ENCODE results near the gene TMEM182.
A peak's percentile ranks its signal among the peaks of the same experiment; 100 is the strongest.

The TMEM182 gene

DNA sequence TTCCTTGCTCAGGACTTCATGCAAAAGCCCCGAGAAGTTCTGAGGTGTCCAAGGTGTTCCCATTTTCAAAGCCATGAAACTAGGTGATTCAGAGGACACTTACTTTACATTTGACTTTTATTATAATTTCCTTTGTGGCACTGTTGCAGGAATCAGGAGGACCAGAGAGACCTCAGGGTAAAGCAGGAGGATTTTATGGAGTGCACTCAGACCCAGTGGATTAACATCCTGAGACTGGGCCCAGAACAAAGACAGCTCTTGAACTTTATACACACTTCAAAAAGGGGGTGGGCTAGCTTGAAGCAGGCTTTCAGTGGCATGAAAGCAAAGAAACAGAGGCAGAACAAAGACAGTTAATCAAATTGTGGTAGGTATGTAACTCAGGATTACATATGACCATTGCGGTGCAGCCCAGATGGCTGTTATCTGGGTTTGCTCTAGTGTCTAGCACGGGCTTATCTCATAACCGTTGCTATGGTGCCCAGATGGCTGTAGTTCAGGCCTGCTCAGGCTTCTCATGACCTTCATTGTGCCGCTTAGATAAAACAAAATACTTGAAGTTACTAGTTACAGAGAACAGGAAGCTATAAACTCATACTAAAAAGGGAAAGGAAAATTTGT lies 39.4 kb downstream of the TMEM182 start:
- DNase-seq (ENCODE audit: low read depth in 2 of 3, low spot score in 2 of 3), result no peak

DNA sequence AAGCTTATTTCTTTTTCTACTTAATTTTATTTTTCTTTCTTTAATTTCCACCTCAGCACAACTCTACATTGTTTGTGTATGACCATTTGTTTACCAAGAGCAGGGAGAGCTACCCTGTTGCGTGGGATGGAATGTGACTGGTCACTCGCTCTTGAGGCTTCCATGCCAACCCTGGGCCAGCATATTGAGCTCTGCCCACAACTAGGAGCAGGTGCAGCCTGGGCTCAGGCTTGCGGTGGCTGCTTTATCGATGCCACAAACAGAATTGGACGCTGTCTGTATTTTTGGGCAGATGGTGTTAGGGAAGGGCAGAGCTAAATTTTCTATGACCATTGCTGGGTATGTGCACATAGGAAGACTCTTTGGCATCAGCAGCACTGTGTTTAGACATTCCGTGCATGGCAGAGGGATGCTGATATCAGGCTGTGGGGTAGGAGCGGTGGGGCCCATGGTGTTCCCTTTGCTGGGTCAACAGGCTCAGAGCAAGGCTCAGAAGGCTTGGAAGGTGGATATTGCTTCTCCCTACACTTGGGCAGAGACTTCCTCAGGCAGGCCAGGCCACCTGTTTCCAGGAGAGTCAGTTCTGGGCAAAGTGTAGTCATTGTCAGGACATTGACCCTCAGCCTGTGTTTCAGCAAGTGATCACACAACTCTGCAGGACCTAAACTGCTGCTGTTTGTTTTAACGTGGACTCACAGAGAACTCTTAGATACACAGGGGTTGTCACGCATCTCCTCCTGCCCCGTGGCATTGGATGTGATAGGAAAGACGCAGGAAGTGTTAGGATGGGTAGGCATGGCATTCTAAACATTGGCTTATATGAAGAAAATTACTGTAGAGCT lies 40.2 kb downstream of the TMEM182 start:
- DNase-seq (ENCODE audit: low read depth in 2 of 3, low spot score in 2 of 3), result no peak

DNA sequence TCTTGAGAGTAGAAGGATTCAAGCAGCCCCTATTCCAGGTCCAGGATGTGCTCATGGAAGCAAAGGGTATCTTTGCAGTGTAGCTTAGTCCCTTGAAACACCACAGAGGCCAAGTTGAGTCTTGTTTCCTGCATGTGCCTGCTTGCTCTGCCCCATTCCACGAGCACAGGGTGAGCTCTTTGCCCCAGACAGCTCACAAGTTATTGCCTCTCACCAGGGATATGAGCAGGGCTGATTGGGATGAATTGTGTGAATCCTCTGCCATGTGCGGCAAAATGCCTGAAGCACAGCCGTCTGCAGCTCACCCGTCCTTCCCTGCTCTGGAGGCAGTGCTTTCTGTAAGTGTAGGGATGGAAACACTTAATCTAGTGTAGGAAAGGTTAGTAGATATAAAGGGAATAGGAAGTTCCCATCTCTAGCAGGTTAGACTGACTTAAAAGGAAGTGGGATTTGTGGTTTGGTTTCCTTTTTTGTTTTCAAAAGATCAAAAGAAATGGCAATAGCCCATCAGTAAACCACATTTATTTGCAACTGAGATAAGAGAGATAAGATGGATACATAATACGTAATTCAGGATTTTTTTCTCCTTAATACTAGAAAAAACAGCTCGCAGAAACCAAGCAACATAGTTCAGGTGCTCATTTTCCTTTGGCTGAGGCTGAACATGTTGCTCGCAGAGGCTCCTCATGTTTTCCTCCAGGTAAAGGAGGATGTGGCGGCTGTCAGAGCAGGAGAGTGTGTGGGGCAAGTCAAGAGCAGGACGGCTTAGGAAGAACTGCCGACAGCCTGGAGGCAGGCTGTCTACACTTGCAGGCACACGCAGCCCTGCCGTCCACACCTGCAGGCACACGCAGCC lies 41.4 kb downstream of the TMEM182 start:
- no peak for DNase-seq (ENCODE audit: low read depth in 2 of 3, low spot score in 2 of 3)

DNA sequence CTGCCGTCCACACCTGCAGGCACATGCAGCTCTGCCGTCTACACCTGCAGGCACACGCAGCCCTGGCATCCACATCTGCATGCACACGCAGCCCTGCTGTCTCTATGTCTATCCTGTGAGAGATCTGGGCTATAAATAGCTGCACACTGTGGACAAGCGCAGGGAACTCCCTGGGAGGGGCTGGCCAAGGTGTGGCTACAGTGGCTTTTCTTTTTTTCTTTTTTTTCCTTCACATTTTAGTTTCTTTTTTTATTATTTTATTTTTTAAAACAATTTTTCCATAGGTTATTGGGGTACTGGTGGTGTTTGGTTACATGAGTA lies 42.0 kb downstream of the TMEM182 start:
- DNase-seq (ENCODE audit: low read depth in 2 of 3, low spot score in 2 of 3), result no peak

DNA sequence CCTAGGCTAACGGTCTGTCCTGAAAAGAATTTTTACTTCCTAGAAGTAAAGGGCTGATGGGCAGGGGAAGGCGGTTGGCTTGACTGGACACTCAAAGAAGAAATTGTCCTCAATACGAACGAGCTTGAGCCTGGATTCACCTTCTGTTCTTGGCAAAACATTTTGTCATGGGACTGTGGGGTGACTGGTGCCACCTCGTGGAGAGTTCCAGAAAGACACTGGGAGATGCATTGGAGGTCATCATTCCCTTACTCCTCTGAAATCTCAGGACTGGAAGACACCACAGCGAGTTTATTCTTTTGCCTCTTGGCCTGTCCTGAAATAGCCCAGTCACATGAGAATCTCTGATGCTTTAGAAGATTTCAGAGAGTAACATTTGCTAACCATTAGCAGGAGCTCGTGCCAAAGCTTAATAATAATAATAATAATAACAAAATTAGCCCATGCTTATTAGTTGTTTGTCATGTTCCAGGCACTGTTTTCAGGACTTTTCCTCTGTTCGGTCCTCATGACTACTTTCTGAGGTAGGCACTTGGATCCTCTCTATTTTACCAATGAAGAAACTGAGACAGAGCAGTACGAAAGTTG lies 44.5 kb downstream of the TMEM182 start:
- peak in 1 of 3 experiments; percentile 6 for DNase-seq (ENCODE audit: low read depth in 2 of 3, low spot score in 2 of 3)

DNA sequence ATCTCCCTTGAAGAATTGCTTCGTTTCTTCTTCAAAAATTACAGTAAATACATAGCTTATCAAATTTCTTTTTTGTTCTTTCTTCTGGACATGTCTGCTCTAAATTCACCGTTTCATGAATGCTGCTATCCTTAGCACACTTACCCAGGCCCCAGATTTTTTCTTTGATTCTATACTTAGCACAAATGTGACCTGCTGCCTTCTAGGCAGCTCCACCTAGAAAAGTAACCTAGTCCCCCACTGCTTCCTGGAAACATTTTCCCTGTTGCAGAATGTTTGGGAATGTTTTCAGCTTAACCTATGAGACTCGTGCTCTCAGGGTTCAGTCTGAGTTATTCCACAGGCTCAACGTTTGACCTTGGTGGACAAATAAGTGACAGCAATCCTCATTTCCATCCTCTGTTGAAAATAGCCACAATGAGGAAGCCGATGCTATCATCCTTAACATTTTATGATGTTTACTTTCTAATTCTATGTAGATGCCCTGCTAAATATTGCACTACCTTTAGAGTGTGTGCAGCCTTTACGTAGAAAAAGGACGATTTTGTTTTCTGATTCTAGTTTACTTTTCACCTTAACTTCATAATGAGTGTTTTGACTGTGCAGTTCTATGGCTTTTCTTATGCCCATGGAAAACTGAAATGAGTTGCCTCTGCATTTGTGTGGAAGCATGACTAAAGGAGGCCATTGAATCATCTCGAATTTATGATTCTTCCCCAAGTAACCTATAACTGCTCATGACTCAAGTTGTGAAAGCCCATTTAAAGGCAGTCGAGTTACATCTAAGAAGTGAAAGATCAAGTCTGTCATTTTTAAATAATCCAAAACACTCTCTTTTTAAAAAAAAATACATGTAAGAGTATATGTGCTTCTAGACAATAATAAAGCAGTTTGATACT lies 47.7 kb downstream of the TMEM182 start:
- no peak for DNase-seq (ENCODE audit: low read depth in 2 of 3, low spot score in 2 of 3)

DNA sequence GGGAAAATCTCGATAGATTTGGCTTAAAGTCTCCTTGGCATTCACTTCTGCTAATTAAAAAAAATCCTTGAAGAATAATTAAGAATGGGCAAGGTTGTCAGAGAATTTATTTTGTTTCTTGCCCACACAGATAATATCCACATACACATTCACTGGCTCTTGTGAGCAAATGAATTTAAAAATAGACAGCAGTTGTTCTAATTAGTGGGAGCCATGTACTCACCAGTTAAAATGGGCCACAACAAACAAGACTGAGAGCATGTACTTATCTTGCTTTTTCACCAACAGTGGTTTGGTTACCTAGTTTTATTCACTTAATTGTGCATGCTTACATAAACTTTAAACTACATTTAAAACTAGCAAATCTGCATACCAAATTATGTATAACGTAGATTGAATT lies 53.5 kb downstream of the TMEM182 start:
- DNase-seq (ENCODE audit: low read depth in 2 of 3, low spot score in 2 of 3), result no peak

DNA sequence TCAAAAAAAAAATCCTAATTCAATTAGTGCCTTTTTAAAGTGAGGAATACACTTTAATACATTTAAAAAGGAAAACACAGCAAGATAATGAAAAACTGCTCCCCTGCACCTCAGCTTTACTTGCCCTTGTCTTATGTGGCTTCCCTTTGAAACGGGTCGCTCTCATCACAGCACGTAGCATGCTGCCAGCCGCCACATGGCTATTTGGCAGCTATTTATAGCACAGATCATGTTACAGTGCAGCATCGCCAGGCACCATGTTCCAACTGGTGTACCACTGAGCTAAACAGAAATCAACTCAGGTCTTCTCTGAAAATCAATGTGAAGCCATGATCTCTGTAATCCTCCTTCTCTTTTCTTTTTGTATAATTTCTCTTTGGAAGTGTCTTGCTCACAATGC lies 65.1 kb downstream of the TMEM182 start:
- no peak for DNase-seq (ENCODE audit: low read depth in 2 of 3, low spot score in 2 of 3)

DNA sequence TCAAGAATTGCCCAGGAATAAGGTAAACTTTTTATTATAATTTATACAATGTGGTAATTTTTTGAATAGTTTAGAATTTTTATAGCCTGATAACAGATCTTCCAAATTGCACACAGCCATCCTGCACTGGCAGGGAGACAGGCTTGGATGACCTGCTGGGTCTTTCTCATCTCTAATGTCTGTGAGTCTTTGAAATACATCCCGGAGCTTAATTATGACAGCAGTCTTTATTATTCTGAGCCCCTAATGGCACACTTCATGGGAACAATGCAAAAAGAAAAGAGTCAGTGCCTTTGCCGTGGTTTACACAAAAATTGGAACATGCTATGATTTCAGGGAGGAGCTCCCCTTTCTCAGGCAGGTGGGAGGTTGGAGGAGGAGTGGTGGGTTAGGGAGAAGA lies 71.0 kb downstream of the TMEM182 start:
- no peak for DNase-seq (ENCODE audit: low read depth in 2 of 3, low spot score in 2 of 3)

DNA sequence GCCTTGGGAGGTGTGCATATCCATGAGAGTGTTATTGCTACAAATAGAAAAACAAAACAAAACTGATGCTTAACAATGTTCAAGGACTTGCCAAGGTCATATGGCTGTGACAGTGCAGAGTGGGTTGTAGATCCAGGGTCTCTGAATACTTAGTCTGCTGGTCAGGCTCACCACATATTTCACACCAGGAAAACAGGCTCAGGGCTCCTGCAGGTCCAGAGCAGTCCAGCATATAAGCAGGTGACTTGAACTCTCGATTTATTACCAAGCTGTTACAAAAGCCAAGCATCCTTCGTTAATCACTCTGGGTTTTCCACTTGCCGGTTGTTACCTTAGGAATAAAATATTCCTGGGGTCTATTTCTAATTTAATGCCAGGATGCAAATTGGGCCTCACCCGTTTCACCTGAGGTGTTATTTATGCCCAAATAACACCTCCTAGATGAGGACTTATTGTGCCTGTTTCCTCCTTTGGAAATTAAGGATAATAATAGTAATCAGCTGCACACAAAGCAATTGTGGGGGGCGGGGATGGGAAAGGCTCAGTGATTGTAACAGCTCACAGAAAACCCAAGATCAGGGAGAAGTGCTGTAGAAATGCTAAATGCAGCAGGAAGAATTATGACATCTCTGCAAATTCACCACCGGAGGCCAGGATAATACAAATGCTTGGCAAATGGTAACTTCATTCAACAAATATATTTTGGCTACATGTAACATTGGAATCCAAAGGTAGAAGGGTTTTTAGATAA lies 72.9 kb downstream of the TMEM182 start:
- DNase-seq (ENCODE audit: low read depth in 2 of 3, low spot score in 2 of 3), result no peak

DNA sequence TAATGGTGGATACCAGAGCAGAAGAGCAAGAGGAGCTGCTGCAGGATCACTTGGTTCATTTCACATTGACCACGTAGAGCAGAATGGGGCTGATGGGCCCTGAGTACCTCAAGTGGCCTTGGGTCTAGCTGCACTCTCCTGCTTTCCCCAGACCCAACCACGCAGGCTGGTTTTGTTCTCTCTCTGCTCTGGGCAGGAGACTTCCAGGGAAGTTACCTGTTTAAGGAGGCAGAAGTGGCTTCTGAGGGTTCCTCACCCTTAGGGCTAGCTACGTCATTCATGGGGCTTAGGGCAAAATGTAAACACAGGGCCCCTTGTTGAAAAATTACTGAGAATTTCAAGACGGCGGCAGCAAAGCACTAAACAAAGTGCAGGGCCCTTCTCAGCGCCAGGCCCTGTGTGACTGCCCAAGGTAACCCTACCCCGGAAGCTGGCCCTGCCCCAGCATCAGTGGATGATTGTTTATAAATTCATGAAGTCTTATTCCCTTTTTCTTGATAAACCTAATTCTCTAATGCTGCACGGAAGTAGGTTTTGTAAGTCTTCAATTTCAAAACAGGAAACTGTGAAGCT lies 75.9 kb downstream of the TMEM182 start:
- no peak for DNase-seq (ENCODE audit: low read depth in 2 of 3, low spot score in 2 of 3)

DNA sequence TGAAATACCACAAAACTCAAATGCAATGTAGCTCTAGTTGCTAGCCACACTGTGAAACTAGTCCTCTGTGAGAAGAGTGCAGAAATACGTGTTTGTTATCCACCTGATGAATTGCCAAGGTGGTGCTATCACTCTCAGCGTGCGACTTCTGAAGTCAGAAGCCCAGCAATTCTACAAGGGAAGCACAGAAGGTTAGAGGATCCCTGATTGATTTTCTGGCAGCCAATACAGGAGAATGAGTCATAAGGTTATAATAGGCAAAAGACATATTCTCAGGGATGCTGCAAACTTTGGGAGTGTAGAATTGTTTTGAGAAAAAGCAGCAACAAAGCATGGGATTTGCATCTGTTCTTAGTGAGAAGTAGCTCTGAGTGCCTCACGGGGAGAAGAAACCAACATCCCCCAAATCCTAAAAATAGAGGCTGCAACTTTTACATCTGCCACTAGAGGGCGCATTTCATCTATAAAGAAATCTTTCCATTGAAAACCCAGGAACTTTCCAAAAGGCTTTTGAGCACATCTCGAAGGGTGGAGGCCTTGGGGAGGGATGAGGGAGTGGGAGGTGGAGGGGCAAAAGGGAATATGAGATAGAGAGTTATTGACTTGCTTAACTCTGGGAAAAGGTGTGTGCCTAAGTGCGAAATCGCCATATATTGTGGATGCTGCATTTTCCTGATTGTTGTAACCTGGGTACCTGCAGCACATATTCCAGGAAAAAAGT lies 78.0 kb downstream of the TMEM182 start:
- peak in 1 of 3 experiments; percentile 9 for DNase-seq (ENCODE audit: low read depth in 2 of 3, low spot score in 2 of 3)

DNA sequence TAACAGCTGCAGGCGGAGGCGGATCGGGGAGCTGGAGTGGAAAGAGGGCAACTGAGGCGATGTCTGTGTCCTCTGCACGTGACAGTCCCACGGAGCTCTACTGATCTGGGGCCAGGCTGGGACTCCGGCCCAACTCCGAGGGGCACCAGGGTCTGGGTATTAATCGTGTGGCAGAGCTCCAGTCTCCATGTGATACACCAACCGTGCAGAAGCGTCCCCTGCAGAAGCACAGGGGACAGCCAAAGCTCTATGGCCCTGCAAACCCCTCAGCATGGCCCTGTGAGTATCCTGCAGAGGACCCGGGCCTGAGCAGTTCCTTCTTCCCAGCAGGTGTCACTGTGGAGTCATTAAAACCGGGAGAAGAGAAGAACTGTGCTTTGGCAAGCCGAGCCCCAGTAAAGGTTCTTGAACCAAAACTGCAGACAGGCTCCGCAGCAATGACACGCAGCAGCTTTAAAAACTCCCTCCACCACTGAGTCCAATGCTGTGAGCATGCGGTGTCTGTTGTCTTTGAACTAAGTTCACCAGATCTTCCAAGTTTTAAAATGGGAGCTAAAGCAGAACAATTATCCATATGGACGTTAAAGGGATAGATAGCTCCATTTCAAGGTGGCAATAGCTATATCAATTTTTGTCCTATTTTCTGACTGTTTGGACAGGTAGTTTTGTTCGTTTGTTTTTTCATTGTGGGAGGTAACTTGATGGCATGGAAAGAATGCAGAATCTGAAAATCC lies 79.4 kb downstream of the TMEM182 start:
- peak in 1 of 3 experiments; percentile 9 for DNase-seq (ENCODE audit: low read depth in 2 of 3, low spot score in 2 of 3)

DNA sequence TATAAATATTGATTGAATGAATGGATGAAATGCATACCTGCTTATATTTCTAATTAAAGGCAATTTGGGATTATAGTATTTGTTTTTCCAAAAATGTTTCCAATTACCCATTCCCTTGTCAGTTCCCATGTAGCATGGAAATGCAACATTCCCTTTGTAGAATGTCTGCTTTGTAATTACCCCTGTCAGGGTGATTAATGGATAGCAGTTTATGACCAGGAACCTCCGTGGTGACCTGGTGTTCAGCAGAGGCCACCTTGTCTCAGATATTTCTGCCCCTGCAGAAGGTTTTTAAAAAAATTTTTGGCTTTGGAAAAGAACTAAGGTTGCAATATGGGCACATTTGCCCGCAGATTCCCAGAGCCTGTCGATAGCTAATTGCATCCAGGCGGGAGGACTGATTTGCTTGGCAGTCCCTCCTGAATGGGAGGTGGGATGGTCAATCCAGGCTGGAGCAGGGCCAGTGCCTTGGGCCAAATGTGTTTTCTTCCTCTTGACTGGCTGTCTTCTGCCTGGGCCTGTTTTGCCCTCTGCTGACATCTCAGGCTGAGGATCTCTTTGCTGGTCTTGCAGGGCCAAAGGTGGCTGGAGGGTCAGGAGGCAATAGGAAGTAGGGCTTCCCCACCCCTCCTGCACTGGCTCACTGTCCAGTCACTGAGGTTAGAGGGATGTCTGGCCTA lies 82.1 kb downstream of the TMEM182 start:
- DNase-seq (ENCODE audit: low read depth in 2 of 3, low spot score in 2 of 3), result no peak

DNA sequence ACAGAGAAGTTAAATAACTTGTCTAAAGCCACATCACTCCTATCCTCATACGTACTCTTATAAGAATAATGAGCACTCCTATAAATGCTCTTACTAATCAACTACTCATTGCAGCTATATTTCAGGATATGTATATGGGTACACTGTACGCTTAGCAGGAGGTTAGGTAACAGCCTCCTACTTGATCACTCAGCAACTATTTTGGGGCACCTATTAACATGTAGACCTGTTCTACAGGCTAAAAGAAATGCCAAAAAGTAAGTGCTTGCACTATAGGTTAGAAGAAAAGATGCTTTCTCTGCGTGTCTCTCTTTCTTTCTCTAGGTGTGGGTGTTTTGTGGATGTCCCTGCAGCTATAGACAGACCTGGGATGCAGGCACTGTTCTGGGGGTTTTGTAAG lies 83.1 kb downstream of the TMEM182 start:
- no peak for DNase-seq (ENCODE audit: low read depth in 2 of 3, low spot score in 2 of 3)

DNA sequence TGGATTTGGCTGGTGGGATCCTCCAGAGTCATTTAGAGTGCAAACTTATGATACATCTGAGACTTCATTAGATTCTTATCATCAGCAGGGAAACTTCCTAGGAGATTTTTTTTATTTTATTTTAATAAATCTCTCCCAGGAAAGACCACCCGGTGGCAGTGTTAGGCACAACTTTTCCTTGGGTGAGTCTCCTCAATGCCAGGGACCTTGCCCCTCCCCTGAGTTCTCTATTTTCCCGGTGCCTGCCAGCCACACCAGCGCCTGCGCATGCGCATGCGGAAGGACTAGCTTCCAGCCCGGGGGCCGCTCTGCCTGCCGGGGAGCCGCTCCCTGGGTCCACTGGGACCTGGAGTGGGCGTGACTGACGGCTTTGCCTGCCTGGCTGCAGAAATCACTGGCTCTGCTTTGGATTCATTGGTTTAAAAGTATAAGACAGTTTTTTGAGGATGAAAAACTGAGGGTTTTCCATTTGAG lies 86.6 kb downstream of the TMEM182 start:
- no peak for DNase-seq (ENCODE audit: low read depth in 2 of 3, low spot score in 2 of 3)

DNA sequence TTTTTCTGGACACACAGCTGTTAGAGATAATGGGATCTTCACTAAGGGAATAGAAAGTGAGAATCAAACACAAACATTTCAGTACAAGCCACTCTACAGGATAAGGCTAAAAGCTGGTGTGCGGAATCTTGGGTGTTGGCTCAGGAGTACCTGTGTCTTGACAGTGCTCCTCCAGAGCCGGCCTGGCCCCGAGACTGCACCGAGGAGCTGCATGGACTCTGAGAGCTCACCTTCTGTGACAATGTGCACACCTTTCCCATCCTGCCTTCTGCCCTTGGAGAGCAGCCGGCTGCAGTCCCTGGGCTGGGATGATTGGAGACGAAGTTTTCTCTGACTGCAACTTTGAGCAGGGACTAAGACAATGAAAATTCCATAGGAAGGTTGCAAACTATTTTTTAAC lies 89.1 kb downstream of the TMEM182 start:
- DNase-seq (ENCODE audit: low read depth in 2 of 3, low spot score in 2 of 3), result no peak

DNA sequence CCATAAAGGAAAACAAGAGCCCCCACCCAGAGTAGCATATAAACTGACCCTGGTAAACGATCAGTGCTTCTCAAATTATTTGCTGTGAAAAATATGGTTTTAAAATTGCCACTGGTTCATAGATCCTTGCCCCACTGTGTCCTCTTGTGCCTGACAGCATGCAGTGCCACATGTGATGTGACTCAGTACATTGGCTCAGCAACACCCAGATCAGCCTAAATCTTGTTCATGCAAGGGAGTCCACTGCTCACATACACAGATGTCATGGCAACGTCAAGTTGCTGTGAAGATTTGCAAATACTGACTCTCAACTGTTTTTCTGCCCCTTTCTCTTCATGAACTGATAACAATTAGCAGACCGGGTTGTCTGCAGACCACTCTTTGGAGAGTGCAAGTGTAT lies 91.0 kb downstream of the TMEM182 start:
- DNase-seq (ENCODE audit: low read depth in 2 of 3, low spot score in 2 of 3), result no peak

Measured in activated CD8-positive, alpha-beta memory T cell treated with anti-CD3 and anti-CD28 coated beads for 48 hours (primary cell).